GM21528 (cell line): Measurements from ENCODE around the gene IL7R.

Experiments used
- ATAC-seq: cut with Tn5 transposase; IDR thresholded peaks from one replicate; pipeline ENCODE4 v1.9.1; 2021; ENCODE audit warnings: mild to moderate bottlenecking, moderate library complexity; ENCODE audit not compliant: unreplicated experiment, low FRiP score

IL7R gene

GRCh38 chr5:35900972-35901695 is 44.4 kb downstream of the IL7R start:
- ATAC-seq, result no peak

GRCh38 chr5:35902046-35902672 is 45.5 kb downstream of the IL7R start:
- ATAC-seq, result peak; percentile 50

GRCh38 chr5:35903631-35904203 is 47.0 kb downstream of the IL7R start:
- no peak for ATAC-seq

- ATAC-seq, result peak; percentile 55
Measured at GRCh38 chr5:35904443-35905132, 47.9 kb downstream of the IL7R start.

- ATAC-seq, result no peak
Measured at GRCh38 chr5:35908228-35908627, 51.5 kb downstream of the IL7R start.

GRCh38 chr5:35908814-35909213 is 52.1 kb downstream of the IL7R start:
- ATAC-seq, result no peak

- ATAC-seq, result no peak
Measured at GRCh38 chr5:35919191-35919590, 62.5 kb downstream of the IL7R start.

- ATAC-seq, result no peak
Measured at GRCh38 chr5:35920890-35921289, 64.2 kb downstream of the IL7R start.

- ATAC-seq, result no peak
Measured at GRCh38 chr5:35921930-35922329, 65.2 kb downstream of the IL7R start.

GRCh38 chr5:35922468-35922867 is 65.8 kb downstream of the IL7R start:
- no peak for ATAC-seq

GRCh38 chr5:35924122-35924949 is 67.6 kb downstream of the IL7R start:
- ATAC-seq, result no peak

- peak; percentile 79 for ATAC-seq
Measured at GRCh38 chr5:35924950-35925722, 68.4 kb downstream of the IL7R start.

GRCh38 chr5:35926389-35927051 is 69.8 kb downstream of the IL7R start:
- ATAC-seq, result peak; percentile 70
